Hematopoietic multipotent progenitor cell treated with erythropoietin and hydrocortisone succinate and interleukin-3 and kit ligand, for 8 days (in vitro differentiated cells): ENCODE measurements around the gene BIN1.
"Not testable (repeated sequence)": the region's sequence is repeated elsewhere in the genome, so short reads cannot be mapped to it uniquely, and the experiment has no call there.

Experiments
- DNase-seq: peaks from one replicate; pipeline ENCODE4 v3.0.0-alpha.2; 2015

BIN1 gene

GRCh38 chr2:127130421-127130820, 23.5 kb upstream of the BIN1 start:
- no peak for DNase-seq

GRCh38 chr2:127129937-127130336, 23.0 kb upstream of the BIN1 start:
- no peak for DNase-seq

- no peak for DNase-seq
Observed at GRCh38 chr2:127128445-127128904, 21.5 kb upstream of the BIN1 start.

GRCh38 chr2:127125821-127126220, 18.9 kb upstream of the BIN1 start:
- no peak for DNase-seq

GRCh38 chr2:127124426-127124825, 17.5 kb upstream of the BIN1 start:
- no peak for DNase-seq

GRCh38 chr2:127122361-127123027, 15.5 kb upstream of the BIN1 start:
- no peak for DNase-seq

GRCh38 chr2:127121776-127122176, 14.8 kb upstream of the BIN1 start:
- no peak for DNase-seq

GRCh38 chr2:127121353-127121752, 14.4 kb upstream of the BIN1 start:
- no peak for DNase-seq

- DNase-seq, result not testable (repeated sequence)
Observed at GRCh38 chr2:127120408-127120807, 13.5 kb upstream of the BIN1 start.

GRCh38 chr2:127118467-127118866, 11.5 kb upstream of the BIN1 start:
- DNase-seq, result no peak

- DNase-seq, result no peak
Observed at GRCh38 chr2:127118038-127118437, 11.1 kb upstream of the BIN1 start.

- no peak for DNase-seq
Observed at GRCh38 chr2:127117603-127118002, 10.6 kb upstream of the BIN1 start.

GRCh38 chr2:127115471-127116199, 8.7 kb upstream of the BIN1 start:
- no peak for DNase-seq

GRCh38 chr2:127110985-127111384, 4.0 kb upstream of the BIN1 start:
- no peak for DNase-seq

- no peak for DNase-seq
Observed at GRCh38 chr2:127108090-127108523, 1.2 kb upstream of the BIN1 start.

- DNase-seq, result no peak
Observed at GRCh38 chr2:127107622-127107999, 657 bp upstream of the BIN1 start.

GRCh38 chr2:127106457-127106990, 430 bp downstream of the BIN1 start:
- DNase-seq, result no peak

GRCh38 chr2:127105656-127106456, 1.1 kb downstream of the BIN1 start:
- no peak for DNase-seq

- DNase-seq, result no peak
Observed at GRCh38 chr2:127104881-127105655, 1.9 kb downstream of the BIN1 start.

GRCh38 chr2:127104166-127104660, 2.7 kb downstream of the BIN1 start:
- DNase-seq, result no peak

- no peak for DNase-seq
Observed at GRCh38 chr2:127103243-127104165, 3.5 kb downstream of the BIN1 start.
